Stimulated activated CD4-positive, alpha-beta T cell treated with anti-CD3 and anti-CD28 coated beads, Interleukin-15, amount 100 ng/mL, for 48 hours (primary cell): ENCODE results near the gene WDFY3.
"Not testable (repeated sequence)": the region's sequence is repeated elsewhere in the genome, so short reads cannot be mapped to it uniquely, and the experiment has no call there.

Experiments
- DNase-seq, 2 donors: peaks; one replicate each; pipeline ENCODE4 v3.0.0-alpha.2; 2020; ENCODE audit warnings: low read depth in 2 of 2

WDFY3 gene

GRCh38 chr4:84677995-84678394 is 288.5 kb downstream of the WDFY3 start:
- DNase-seq = no peak

- DNase-seq = no peak
Measured at GRCh38 chr4:84677093-84677492, 289.4 kb downstream of the WDFY3 start.

DNA sequence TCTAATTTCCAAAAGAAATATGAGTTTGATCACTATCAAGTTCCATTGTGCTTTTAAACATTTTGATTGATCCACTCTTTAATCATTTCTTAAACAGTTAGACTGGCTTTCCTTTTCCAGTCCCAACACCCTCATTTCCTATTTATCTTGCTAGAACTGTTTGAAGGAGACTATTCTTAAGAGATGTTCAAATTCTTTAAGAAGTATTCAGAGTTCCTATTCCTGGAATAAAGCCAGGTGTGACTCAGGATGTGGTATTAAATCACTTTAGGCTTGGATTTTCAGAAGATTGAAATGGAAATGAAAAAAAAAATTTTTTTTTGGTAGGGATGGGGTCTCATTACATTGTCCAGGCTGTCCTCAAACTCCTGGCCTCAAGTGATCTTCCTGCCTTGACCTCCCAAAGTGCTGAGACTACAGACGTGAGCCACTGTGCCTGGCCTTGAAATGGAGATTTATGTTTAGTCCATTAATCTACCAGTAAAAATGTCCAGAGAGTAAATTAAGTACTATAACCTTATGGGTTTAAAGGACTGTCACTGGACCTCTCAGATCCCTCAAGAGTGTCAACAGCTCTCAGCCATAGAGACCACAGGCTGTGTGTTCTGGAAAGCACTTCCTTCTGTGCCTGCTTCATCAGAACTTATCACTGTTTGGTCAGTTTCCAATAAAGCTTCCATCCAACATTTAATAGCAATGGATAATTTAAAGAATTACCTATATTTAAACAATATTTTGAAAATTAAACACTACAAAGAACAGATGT is 292.8 kb downstream of the WDFY3 start:
- DNase-seq = no peak

DNA sequence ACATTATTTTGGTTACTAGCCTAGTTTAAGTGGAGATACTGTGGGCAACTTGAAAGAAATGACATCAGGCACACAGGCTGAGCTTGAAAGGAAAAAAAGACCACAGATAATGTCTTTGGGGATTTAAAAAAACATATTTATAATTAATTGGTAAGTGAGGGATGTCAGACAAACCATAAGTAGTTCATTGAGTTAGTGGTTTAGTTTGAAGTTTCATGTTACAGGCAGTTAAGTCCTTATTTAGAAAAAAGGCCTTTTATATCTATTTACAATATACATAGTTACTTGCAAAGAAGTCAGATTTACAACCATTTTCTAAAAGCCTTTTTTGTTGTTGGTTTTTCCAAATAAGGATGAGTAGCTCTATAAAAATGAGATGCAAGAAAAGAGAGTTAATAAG is 294.3 kb downstream of the WDFY3 start:
- no peak for DNase-seq

GRCh38 chr4:84669201-84669600 is 297.3 kb downstream of the WDFY3 start:
- no peak for DNase-seq

DNA sequence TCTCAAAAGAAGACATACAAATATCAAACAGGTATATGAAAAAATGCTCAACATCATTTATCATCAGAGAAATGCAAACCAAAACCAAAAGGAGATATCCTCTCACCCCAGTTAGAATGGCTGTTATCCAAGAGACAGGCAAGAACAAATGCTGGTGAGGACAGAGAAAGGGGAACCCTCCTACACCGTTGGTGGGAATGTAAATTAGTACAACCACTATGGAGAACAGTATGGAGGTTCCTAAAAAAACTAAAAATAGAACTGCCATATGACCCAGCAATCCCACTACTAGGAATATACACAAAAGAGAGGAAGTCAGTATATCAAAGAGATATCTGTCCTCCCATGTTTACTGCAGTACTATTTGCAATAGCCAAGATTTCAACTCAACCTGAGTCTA is 300.1 kb downstream of the WDFY3 start:
- DNase-seq = no peak

GRCh38 chr4:84664767-84665166 is 301.7 kb downstream of the WDFY3 start:
- DNase-seq = not testable (repeated sequence)

DNA sequence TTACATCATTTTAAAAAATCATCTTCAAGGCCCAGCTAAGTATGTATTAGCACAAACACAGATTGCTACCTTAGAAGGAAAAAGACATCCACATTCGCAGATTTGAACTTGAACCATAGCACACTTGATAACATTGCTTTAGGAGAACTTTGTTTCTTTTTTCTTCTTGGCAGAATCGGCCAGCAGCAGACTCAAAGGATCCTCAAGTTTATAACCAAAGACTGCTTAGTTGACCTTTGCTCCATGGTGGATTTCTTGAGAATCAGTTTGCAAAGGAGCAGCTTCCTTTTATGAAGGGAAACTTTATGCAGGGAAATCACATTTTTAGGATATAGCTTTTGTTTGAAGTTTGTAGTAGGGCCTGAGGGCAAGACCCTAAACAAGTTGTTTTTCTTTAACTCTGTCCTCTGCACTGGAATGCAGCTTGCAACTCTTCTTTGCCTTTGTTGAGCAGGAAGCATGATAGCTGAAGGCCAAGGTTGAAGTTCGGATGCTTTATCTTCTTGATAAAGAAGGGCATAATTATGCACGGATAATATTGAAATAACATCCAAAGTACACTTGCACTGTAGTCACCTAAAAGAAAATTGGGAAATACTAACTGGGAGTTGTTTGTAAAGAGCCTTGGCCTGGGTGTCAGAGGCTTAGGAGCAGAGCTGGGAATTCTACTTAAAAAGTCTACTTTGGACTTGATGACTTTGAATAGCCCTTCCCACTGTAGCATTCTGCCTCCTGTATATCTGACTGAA is 305.1 kb downstream of the WDFY3 start:
- DNase-seq = no peak

DNA sequence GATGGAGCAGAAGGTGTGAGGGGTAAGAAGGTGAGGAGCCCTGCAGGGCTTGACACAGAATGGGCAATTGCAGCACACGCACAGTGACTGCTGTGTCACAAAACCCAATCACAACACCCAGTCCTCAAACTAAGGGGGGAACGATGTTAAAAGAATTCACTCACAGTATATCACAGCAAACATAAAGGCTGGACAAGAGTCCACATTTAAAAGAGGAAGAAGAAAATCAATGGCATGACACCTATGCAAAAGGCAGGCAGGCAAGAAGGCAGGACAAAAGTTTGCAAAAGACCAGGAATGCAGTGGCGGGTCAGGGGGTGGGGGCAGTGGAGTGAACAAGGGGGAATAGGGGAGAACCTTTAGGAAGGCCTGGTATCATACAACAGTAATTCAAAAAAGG is 305.9 kb downstream of the WDFY3 start:
- DNase-seq = no peak

DNA sequence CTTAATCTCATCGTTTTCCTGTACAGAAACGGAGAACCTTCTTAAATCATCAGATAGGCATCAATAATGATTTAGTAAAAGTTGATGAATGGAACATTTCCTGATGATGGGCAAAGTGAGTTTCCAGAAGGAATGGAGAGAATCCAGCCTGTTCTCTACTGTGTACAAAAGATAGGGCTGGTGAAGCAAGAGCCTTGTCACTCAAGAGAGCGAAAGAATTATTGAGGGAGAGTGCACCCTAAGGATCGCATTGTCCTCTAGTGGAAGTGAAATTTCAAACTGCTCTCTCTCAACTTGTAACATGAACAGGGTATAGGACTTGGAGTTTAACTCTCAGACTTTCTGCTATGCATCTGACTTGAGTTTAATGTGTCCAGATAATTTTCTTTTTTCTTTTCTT is 314.0 kb downstream of the WDFY3 start:
- no peak for DNase-seq

DNA sequence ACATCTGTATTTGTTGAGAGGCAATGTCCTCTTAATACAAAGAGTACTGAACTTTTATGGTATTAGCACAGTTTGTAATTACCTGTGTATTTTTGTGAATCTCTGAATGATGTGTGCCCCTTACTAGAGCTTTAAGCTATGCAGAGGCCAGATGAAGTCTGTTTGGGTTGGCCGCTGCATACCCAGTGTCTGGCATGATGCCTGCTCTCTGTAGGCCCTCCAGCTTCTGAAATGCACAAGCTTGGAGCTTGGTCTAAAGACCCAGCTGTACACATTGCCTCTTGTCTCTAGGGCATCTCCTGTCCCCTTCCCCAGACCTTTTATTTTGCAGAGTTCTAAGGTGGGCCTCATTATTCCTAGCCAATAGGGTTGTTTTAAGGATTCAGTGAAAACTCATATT is 315.0 kb downstream of the WDFY3 start:
- no peak for DNase-seq

- DNase-seq = no peak
Measured at GRCh38 chr4:84648863-84649647, 317.4 kb downstream of the WDFY3 start.

- DNase-seq = no peak
Measured at GRCh38 chr4:84648178-84648577, 318.3 kb downstream of the WDFY3 start.

GRCh38 chr4:84647312-84647884 is 319.1 kb downstream of the WDFY3 start:
- no peak for DNase-seq

DNA sequence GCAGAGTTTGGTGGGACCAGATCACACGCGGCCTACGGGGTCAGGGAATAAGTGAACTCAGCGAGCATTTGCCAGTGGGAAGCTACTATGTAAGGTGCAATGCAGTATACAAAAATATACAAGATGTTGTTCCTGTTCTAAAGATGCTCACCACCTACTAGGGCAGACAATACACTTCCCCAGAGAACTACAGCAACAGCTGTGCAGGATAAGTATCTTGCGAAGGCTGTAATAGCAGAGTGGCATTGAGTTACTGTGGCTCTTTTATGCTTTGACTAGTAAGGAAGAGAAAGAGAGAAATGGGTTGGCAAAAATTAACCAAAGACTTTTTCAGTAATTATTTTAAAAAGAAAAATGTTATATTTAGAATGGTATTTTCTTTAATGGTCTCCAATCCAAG is 322.4 kb downstream of the WDFY3 start:
- DNase-seq = no peak

DNA sequence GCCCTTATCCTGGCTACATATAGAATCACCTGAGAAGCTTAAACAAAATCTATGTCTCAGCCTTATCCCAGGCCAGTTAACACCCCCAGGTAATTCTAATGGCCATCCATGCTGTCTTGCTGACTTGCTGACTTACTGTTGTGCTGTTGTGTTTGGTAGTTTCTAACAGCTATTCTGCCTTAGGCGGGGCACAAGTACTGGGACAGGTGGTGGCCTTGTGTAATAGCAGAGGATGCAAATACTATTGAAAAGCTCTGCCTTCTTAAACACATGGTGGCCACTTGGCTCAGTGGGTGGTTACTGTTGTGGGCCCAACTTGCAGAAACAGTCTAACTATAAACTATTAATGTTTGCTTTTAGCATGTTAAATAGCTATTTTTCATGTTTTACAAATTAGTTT is 327.3 kb downstream of the WDFY3 start:
- DNase-seq = no peak

DNA sequence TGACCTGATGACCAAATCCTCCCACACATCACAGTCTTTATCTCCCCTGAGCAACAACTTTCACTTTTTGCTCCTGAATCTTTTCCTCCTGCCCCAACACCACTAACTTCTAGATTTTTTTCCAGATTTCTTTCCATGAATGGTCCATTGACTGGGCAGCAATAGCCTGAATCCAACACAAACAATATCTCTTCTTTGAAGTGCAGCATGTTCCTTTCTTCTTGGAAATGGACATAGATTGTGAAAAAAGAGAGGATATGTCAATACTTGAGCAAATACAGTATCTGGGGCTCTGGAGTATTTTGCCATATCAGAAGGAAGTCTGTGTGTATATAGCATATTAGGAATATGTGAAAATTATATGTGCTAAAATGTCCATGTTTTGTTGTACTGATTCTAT is 328.4 kb downstream of the WDFY3 start:
- no peak for DNase-seq

DNA sequence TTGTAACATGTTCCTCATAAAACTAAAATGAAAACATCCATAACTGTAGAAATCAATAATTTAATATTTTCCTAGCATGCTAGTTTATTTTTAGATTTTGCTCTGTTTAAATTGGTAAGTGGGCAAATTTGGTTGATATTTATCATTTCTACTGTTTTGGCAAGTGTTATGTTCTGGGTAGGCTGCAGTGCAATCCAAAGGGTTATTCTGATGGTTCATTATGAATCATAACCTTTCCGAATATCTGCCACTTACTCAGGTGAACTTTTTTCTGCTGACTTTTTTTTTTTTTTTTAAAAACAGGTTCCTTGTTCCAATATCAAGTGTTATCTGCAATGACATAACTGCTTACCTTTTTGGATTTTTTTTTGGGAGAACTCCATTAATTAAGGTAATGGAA is 331.5 kb downstream of the WDFY3 start:
- DNase-seq = no peak

DNA sequence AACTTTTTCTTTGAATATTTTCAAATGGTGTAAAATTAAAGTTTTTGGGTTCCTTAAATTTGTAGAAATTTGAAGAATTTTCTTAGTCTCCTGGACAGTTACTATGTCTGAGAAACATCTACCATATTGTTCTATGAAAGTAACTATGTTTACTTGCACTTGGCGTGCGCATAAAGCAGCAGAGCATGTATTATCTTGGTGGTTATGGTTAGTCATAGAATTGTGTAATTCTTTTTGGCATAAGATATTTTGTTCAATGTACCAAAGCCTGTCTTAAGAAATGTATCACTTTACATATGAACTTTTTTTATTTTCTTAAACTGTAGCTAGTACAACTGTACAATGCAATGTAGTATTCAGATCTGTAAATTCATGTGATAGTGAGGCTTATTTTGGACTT is 334.4 kb downstream of the WDFY3 start:
- DNase-seq = no peak

GRCh38 chr4:84631573-84631972 is 334.9 kb downstream of the WDFY3 start:
- DNase-seq = no peak

DNA sequence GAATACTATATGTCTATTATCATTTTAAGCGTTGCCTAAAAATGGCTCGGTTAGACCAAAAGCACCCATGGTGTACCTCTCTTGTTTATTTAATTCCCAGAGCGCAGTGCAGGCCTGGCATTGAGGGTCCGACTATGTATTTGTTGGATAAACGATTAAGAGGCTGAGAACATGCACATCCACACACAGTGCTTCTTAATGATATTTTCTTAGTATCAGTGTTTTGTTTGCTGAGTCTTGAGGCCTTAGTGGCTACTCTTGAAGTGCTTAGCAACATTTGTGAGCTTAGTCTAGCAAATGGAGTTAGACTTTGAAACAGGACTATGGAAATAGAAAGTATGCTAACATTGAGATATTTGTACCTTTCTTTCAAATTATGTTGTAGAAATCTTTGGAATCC is 339.8 kb downstream of the WDFY3 start:
- no peak for DNase-seq

GRCh38 chr4:84623661-84624060 is 342.8 kb downstream of the WDFY3 start:
- no peak for DNase-seq
